GM23338 (cell line): ENCODE data around the gene NUTF2. TPM values are rescaled to one million over a fixed set of nuclear protein-coding genes. Genes with fewer than 3 reads are reported as not detected.

Source experiments
- ATAC-seq: fragments of 200-7000 bp; cut with Tn5 transposase; 3 replicates; pipeline ENCODE4 v1.9.1; 2020
- DNase-seq: peaks from one replicate; pipeline ENCODE4 v3.0.0-alpha.2; 2015; ENCODE audit warnings: low spot score
- H2AFZ ChIP-seq: fragments of 200-600 bp; sonication (generic); 2 replicates; pipeline ENCODE4 v1.8.0; 2016; ENCODE audit warnings: antibody characterized with exemption, mild to moderate bottlenecking, moderate library complexity
- H3F3A ChIP-seq: fragments of 200-600 bp; sonication (generic); replicated peaks from 2 replicates; pipeline ENCODE4 v1.8.0; 2017; ENCODE audit warnings: antibody characterized with exemption, mixed run types, low read depth
- H3K27ac ChIP-seq: fragments of 200-600 bp; sonication (generic); 2 replicates; pipeline ENCODE4 v1.6.1; 2016; ENCODE audit warnings: low read depth
- H3K27me3 ChIP-seq: fragments of 200-600 bp; sonication (generic); 2 replicates; pipeline ENCODE4 v1.8.0; 2016; ENCODE audit warnings: mild to moderate bottlenecking, mixed run types, moderate library complexity; ENCODE audit not compliant: insufficient read depth
- H3K36me3 ChIP-seq: fragments of 200-600 bp; sonication (generic); 2 replicates; pipeline ENCODE4 v1.8.0; 2016; ENCODE audit warnings: mild to moderate bottlenecking; ENCODE audit not compliant: insufficient read depth
- H3K4me1 ChIP-seq: fragments of 200-600 bp; sonication (generic); 2 replicates; pipeline ENCODE4 v1.8.0; 2016; ENCODE audit warnings: mild to moderate bottlenecking, moderate library complexity; ENCODE audit not compliant: insufficient read depth
- H3K4me2 ChIP-seq: fragments of 200-600 bp; sonication (generic); 2 replicates; pipeline ENCODE4 v1.7.1; 2017; ENCODE audit warnings: mixed run types
- H3K4me3 ChIP-seq: fragments of 200-600 bp; sonication (generic); 2 replicates; pipeline ENCODE4 v1.6.1; 2016; ENCODE audit warnings: mixed run types
- H3K79me2 ChIP-seq: fragments of 200-600 bp; sonication (generic); replicated peaks from 2 replicates; pipeline ENCODE4 v1.8.0; 2017; ENCODE audit warnings: mild to moderate bottlenecking; ENCODE audit not compliant: insufficient read depth
- H3K9me2 ChIP-seq: fragments of 200-600 bp; sonication (generic); 2 replicates; pipeline ENCODE4 v1.8.0; 2017; ENCODE audit not compliant: insufficient read depth
- H4K20me1 ChIP-seq: fragments of 200-600 bp; sonication (generic); replicated peaks from 2 replicates; pipeline ENCODE4 v1.8.0; 2017; ENCODE audit warnings: mild to moderate bottlenecking; ENCODE audit not compliant: insufficient read depth
- H3K27ac Mint-ChIP-seq: 2 replicates; pipeline ENCODE4 v1.8.0; 2020; ENCODE audit warnings: inconsistent platforms, mild to moderate bottlenecking, moderate library complexity, mixed read lengths
- H3K27me3 Mint-ChIP-seq: 3 replicates; pipeline ENCODE4 v1.8.0; 2022; ENCODE audit warnings: low read depth, mild to moderate bottlenecking, moderate library complexity, mixed read lengths, inconsistent platforms; ENCODE audit not compliant: insufficient read depth, poor library complexity
- H3K36me3 Mint-ChIP-seq: 3 replicates; pipeline ENCODE4 v1.8.0; 2021; ENCODE audit warnings: low read depth, mild to moderate bottlenecking, inconsistent platforms, moderate library complexity, mixed read lengths
- H3K4me1 Mint-ChIP-seq: 3 replicates; pipeline ENCODE4 v1.8.0; 2020; ENCODE audit warnings: mild to moderate bottlenecking, inconsistent platforms, mixed read lengths
- H3K4me3 Mint-ChIP-seq: 3 replicates; pipeline ENCODE4 v1.8.0; 2021; ENCODE audit warnings: moderate library complexity, mild to moderate bottlenecking, inconsistent platforms, mixed read lengths
- H3K9me3 Mint-ChIP-seq: 3 replicates; pipeline ENCODE4 v1.8.0; 2020; ENCODE audit warnings: moderate library complexity, mild to moderate bottlenecking, inconsistent platforms, mixed read lengths
- CREB1 ChIP-seq: fragments of 250-450 bp; sonication (Bioruptor Pico); IDR thresholded peaks from 2 replicates; pipeline ENCODE4 v1.5.0; 2020; ENCODE audit warnings: low read depth, mild to moderate bottlenecking, moderate library complexity
- CTCF ChIP-seq, 2 experiments: fragments of 200-600 bp in 1 of 2; sonication (generic) in 1 of 2; conservative IDR thresholded peaks; 2 replicates each; pipeline versions ENCODE4 v1.5.1 to v1.6.1; 2016 to 2017; ENCODE audit warnings: antibody characterized with exemption in 2 of 2, low read depth in 2 of 2, mild to moderate bottlenecking in 2 of 2, moderate library complexity in 1 of 2
- ETS1 ChIP-seq: IDR thresholded peaks from 2 replicates; pipeline ENCODE4 v1.6.1; 2016; ENCODE audit warnings: antibody characterized with exemption
- EZH2 ChIP-seq: fragments of 200-600 bp; sonication (generic); IDR thresholded peaks from one replicate; pipeline ENCODE4 v1.8.0; 2017; ENCODE audit warnings: antibody characterized with exemption, mild to moderate bottlenecking, low read depth; ENCODE audit not compliant: unreplicated experiment
- EZH2phosphoT487 ChIP-seq: fragments of 200-600 bp; sonication (generic); IDR thresholded peaks from one replicate; pipeline ENCODE4 v1.8.1; 2018; ENCODE audit warnings: antibody characterized with exemption; ENCODE audit not compliant: unreplicated experiment
- JUNB ChIP-seq: IDR thresholded peaks from one replicate; pipeline ENCODE4 v1.6.1; 2016; ENCODE audit warnings: antibody characterized with exemption; ENCODE audit not compliant: unreplicated experiment
- NANOG ChIP-seq: IDR thresholded peaks from 2 replicates; pipeline ENCODE4 v1.6.1; 2016; ENCODE audit warnings: antibody characterized with exemption, borderline replicate concordance
- POLR2AphosphoS5 ChIP-seq: IDR thresholded peaks from 2 replicates; pipeline ENCODE4 v1.6.1; 2016; ENCODE audit warnings: antibody characterized with exemption, low read depth
- REST ChIP-seq: IDR thresholded peaks from one replicate; pipeline ENCODE4 v1.6.1; 2018; ENCODE audit warnings: antibody characterized with exemption; ENCODE audit not compliant: unreplicated experiment
- STAT1 ChIP-seq: IDR thresholded peaks from one replicate; pipeline ENCODE4 v1.6.1; 2016; ENCODE audit warnings: antibody characterized with exemption; ENCODE audit not compliant: unreplicated experiment
- ZNF114 ChIP-seq: fragments of 250-450 bp; sonication (Bioruptor Pico); IDR thresholded peaks from 2 replicates; pipeline ENCODE4 v1.5.0; 2020; ENCODE audit warnings: mild to moderate bottlenecking, moderate library complexity
- ZNF331 ChIP-seq: fragments of 250-450 bp; sonication (Bioruptor Pico); IDR thresholded peaks from 2 replicates; pipeline ENCODE4 v1.5.0; 2020; ENCODE audit warnings: low read depth, mild to moderate bottlenecking, moderate library complexity
- polyA plus RNA-seq: library from polyadenylated mRNA; unstranded; fragments of >200 nt; fragmentation: Nextera tagmentation; extraction: Ambion mirVana; gene quantifications from 2 replicates; pipeline ENCODE4 v1.2.1, GENCODE V29; 2016
- total RNA-seq: library from RNA; depleted of rRNA; stranded (reverse); fragments of >200 nt; shearing (Covaris generic); gene quantifications from 2 replicates; pipeline ENCODE4 v1.2.3, GENCODE V29; 2014
- TF ChIP-seq, protein P1 (sequence below): fragments of 250-450 bp; sonication (Bioruptor Pico); IDR thresholded peaks from 2 replicates; pipeline ENCODE4 v1.5.0; 2020; ENCODE audit warnings: mild to moderate bottlenecking, moderate library complexity

NUTF2 gene
- total and polyA plus RNA-seq, 2 experiments from 2014 or later: 321 to 391 TPM

DNA sequence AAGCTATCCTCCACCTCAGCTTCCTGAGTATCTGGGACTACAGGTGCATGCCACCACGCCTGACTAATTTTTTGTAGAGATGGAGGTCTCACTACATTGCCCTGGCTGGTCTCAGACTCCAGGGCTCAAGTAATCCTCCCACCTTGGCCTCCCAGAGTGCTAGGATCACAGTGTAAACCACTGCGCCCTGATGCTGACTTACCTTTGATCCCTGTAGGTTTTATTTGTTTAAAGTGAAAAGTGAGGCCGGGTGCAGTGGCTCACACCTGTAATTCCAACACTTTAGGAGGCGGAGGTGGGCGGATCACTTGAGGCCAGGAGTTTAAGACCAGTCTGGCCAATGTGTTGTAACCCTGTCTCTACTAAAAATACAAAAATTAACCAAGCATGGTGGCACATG is 55.0 kb downstream of the NUTF2 start:
- no peak for TF ChIP-seq EZH2phosphoT487
- no peak for TF ChIP-seq CREB1 (CRISPR knock-in tag)
- no peak for TF ChIP-seq CTCF (conservative IDR thresholded peaks at IDR 0.05; ENCODE audit: low read depth in 2 of 2)
- TF ChIP-seq REST: no peak
- TF ChIP-seq ETS1: no peak
- no peak for TF ChIP-seq JUNB
- no peak for TF ChIP-seq ZNF114 (CRISPR knock-in tag)
- TF ChIP-seq, protein P1, sequence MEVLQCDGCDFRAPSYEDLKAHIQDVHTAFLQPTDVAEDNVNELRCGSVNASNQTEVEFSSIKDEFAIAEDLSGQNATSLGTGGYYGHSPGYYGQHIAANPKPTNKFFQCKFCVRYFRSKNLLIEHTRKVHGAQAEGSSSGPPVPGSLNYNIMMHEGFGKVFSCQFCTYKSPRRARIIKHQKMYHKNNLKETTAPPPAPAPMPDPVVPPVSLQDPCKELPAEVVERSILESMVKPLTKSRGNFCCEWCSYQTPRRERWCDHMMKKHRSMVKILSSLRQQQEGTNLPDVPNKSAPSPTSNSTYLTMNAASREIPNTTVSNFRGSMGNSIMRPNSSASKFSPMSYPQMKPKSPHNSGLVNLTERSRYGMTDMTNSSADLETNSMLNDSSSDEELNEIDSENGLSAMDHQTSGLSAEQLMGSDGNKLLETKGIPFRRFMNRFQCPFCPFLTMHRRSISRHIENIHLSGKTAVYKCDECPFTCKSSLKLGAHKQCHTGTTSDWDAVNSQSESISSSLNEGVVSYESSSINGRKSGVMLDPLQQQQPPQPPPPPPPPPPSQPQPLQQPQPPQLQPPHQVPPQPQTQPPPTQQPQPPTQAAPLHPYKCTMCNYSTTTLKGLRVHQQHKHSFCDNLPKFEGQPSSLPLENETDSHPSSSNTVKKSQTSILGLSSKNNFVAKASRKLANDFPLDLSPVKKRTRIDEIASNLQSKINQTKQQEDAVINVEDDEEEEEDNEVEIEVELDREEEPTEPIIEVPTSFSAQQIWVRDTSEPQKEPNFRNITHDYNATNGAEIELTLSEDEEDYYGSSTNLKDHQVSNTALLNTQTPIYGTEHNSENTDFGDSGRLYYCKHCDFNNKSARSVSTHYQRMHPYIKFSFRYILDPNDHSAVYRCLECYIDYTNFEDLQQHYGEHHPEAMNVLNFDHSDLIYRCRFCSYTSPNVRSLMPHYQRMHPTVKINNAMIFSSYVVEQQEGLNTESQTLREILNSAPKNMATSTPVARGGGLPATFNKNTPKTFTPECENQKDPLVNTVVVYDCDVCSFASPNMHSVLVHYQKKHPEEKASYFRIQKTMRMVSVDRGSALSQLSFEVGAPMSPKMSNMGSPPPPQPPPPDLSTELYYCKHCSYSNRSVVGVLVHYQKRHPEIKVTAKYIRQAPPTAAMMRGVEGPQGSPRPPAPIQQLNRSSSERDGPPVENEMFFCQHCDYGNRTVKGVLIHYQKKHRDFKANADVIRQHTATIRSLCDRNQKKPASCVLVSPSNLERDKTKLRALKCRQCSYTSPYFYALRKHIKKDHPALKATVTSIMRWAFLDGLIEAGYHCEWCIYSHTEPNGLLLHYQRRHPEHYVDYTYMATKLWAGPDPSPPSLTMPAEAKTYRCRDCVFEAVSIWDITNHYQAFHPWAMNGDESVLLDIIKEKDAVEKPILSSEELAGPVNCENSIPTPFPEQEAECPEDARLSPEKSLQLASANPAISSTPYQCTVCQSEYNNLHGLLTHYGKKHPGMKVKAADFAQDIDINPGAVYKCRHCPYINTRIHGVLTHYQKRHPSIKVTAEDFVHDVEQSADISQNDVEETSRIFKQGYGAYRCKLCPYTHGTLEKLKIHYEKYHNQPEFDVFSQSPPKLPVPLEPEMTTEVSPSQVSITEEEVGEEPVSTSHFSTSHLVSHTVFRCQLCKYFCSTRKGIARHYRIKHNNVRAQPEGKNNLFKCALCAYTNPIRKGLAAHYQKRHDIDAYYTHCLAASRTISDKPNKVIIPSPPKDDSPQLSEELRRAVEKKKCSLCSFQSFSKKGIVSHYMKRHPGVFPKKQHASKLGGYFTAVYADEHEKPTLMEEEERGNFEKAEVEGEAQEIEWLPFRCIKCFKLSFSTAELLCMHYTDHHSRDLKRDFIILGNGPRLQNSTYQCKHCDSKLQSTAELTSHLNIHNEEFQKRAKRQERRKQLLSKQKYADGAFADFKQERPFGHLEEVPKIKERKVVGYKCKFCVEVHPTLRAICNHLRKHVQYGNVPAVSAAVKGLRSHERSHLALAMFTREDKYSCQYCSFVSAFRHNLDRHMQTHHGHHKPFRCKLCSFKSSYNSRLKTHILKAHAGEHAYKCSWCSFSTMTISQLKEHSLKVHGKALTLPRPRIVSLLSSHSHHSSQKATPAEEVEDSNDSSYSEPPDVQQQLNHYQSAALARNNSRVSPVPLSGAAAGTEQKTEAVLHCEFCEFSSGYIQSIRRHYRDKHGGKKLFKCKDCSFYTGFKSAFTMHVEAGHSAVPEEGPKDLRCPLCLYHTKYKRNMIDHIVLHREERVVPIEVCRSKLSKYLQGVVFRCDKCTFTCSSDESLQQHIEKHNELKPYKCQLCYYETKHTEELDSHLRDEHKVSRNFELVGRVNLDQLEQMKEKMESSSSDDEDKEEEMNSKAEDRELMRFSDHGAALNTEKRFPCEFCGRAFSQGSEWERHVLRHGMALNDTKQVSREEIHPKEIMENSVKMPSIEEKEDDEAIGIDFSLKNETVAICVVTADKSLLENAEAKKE: no peak
- TF ChIP-seq ZNF331: no peak
- no peak for TF ChIP-seq POLR2AphosphoS5
- TF ChIP-seq STAT1: no peak
- no peak for TF ChIP-seq EZH2
- no peak for TF ChIP-seq NANOG
- H2AFZ ChIP-seq: no peak overlapping the region
- no peaks in the 10 kb centered on the region for H3K4me1 ChIP-seq
- H3K36me3 Mint-ChIP-seq: peaks cover 5% of the 10 kb centered on the region; the same call in 2 of the 3 replicates
- no peak overlapping the region for H3K4me3 Mint-ChIP-seq
- peaks cover 7% of the 10 kb centered on the region; the same call in 1 of the 2 replicates for H4K20me1 ChIP-seq
- no peak overlapping the region for H3K27ac Mint-ChIP-seq
- H3K4me3 ChIP-seq: no peak overlapping the region
- H3K27me3 Mint-ChIP-seq: peaks cover 4% of the 10 kb centered on the region
- no peaks in the 10 kb centered on the region for H3K36me3 ChIP-seq
- no peaks in the 10 kb centered on the region for H3K4me1 Mint-ChIP-seq
- DNase-seq (no peak), ATAC-seq (no peak)
- no peaks in the 10 kb centered on the region for H3K9me2 ChIP-seq
- no peak overlapping the region for H3K27ac ChIP-seq
- peaks cover 44% of the 10 kb centered on the region for H3K79me2 ChIP-seq
- H3K9me3 Mint-ChIP-seq: no peaks in the 10 kb centered on the region
- 0 out of 2 replicates have a peak, but pooled peaks cover 5% of the 10 kb centered on the region for H3F3A ChIP-seq
- H3K4me2 ChIP-seq: no peak overlapping the region
- H3K27me3 ChIP-seq: no peaks in the 10 kb centered on the region
